HG03159 (cell line): Measurements from ENCODE around the gene PKNOX2.

Experiments
- ATAC-seq: cut with Tn5 transposase; IDR thresholded peaks from one replicate; pipeline ENCODE4 v1.9.1; 2021; ENCODE audit warnings: mild to moderate bottlenecking, moderate library complexity; ENCODE audit not compliant: unreplicated experiment

The PKNOX2 gene

DNA sequence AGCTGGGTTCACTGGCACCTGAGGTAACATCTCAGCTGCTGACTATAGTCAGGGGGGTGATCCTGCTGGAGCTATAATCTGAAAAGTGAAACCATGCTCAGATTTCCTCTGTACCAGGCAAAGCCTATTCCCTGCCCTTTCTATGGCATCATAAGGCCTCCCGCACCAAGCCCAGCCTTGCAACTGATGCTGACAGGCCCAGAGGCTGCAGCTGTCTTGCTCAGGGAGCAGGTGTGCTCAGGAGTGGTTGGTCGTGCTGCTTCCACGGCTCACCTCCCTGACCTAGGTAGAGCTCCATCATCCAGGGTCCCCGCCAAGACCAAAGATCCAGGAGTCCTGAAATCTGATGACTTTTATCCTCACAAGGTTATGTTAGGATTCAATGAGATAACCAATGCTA is 209.8 kb downstream of the PKNOX2 start:
- no peak for ATAC-seq

- ATAC-seq = no peak
These were observed 210.6 kb downstream of the PKNOX2 start for GRCh38 chr11:125375146-125375545.

- ATAC-seq = no peak
These were observed 211.6 kb downstream of the PKNOX2 start for GRCh38 chr11:125376117-125376516.

DNA sequence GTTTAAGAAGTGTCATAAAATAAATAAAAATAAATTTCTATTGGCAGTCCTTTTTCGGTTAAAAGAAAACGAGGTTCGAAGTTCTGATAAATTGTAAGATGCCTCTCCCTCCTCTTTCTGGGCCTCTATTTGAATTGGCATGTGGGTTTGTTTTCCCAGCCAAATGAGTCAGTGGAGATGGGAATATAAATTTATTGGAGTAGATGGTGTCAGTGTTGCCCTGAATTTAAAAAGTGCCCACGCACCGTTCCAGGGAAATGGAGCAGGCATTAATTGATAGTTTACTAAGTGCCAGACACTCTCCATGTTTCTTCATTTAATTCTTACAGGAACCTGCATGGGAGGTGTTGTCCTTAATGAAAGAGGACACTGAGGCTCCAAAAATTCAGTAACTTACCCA is 212.3 kb downstream of the PKNOX2 start:
- no peak for ATAC-seq

DNA sequence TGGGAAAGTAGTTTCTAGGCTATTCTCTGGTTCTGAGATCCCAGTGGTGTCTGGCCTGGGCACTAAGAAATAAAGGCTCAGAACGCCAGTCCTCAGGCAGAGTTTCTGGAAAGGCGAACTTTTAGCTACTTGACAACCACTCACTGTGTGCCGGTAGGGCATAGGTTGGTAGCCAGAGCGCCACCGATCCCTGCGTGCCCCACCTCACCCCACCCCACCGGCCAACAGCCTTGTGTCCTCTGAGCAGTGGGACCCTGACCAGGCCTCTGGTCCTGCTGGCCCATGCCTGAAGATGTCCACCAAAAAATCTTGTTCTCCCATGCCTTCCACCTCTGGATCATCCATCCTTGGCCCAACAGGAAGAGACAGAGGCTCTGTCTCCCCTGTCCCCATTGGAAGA is 213.5 kb downstream of the PKNOX2 start:
- ATAC-seq = no peak

DNA sequence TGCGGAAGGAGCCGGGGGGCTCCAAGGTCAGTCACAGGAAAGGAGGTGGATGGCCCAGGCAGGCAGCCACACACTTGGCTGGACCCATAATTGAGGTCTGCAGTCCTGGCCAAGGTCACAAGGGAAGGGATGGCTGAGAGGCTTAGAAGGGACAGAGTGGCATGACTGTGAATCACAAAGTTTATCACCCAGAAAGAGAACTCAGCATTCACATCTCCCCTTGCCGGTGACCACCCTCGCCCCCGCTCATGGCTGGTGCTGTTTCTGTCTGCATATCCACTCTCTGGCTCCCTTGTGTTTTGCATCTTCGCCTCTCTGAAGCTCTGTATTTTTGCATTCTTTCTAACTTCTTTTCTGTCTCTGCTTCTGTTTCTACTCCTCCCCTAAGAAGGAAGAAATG is 214.0 kb downstream of the PKNOX2 start:
- no peak for ATAC-seq

GRCh38 chr11:125379565-125379964 is 215.0 kb downstream of the PKNOX2 start:
- ATAC-seq = no peak

GRCh38 chr11:125379981-125380380 is 215.4 kb downstream of the PKNOX2 start:
- ATAC-seq = no peak

DNA sequence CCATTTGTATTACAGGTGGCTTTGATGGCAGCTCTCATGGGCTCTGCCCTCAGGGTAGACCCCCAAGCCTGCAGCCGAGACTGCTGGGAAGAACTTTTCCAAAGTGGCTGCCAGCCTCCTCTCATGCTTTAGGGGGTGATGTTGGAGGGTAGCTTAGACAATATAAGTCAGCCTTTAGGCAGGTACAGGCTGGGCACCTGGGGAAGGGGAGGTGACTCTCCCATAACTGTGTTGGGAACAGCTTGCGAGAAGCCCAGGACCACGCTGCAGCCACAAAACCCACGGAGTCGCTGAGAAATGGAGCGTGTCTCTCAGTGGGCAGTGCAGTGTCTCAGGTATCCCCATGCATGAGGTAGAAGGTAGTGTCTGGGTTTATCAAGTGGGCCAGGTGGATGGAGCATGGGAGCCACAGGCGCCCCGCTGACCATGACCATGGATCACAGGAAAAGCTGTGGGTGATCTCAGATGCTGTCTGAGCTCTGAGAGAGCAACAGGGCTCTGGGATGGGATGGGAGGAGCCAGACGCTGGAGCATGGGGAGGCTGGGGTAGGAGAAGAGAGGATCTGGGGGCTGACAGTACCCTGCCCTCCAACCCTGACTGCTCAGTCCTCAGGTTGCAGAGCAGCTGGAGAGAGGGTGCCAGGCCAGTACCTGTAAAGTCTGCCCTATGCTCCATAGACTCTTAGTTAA is 216.3 kb downstream of the PKNOX2 start:
- ATAC-seq = no peak

DNA sequence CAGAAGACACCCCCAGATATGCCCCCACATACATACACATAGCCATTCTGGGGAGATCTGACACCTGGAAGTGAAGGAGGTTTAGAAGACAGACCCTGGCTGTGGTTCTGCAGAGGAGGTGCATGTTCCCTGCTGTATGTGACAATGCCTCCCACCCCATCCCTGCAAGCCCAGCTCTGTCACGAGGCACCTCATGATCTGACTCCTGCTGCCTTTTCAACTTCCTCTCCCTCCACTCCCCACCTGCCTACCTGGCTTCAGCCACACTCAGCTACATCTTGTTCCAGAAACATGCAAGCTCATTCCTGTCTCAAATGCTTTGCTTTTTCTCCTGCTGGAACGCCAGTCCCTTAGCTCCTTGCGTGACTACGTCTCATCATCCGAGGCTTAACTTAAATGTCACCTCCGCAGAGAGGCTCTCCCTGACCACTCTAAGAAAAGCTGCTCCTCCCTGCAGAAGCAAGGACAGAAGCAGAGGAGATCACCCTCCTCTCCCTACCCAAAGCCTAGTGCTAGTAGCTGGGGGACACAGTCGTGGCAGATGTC is 217.0 kb downstream of the PKNOX2 start:
- no peak for ATAC-seq

GRCh38 chr11:125382314-125382791 is 217.8 kb downstream of the PKNOX2 start:
- no peak for ATAC-seq

GRCh38 chr11:125382822-125383221 is 218.3 kb downstream of the PKNOX2 start:
- no peak for ATAC-seq

DNA sequence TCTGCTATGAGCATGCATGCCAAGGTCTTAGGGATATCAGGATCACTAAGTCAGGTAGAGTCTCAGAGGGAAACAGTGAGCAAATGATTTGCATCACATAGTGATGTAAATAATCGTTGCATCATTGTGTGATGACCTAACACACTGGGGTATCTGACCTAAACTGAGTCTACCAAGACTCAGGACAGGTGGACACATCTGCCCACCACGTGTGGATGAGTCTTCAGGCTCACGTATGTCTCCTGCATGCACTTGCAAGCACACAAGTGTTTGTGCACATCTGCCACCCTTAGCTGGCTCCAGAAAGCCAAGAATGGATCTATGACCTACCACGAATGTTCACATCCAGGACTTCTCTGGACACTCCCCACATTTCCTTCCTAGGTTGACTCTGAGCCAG is 220.3 kb downstream of the PKNOX2 start:
- no peak for ATAC-seq

- no peak for ATAC-seq
These were observed 223.3 kb downstream of the PKNOX2 start for GRCh38 chr11:125387901-125388300.

GRCh38 chr11:125388611-125389010 is 224.1 kb downstream of the PKNOX2 start:
- no peak for ATAC-seq

GRCh38 chr11:125389339-125390166 is 225.0 kb downstream of the PKNOX2 start:
- no peak for ATAC-seq

GRCh38 chr11:125390946-125391345 is 226.4 kb downstream of the PKNOX2 start:
- ATAC-seq = no peak

GRCh38 chr11:125393331-125393730 is 228.8 kb downstream of the PKNOX2 start:
- ATAC-seq = no peak

DNA sequence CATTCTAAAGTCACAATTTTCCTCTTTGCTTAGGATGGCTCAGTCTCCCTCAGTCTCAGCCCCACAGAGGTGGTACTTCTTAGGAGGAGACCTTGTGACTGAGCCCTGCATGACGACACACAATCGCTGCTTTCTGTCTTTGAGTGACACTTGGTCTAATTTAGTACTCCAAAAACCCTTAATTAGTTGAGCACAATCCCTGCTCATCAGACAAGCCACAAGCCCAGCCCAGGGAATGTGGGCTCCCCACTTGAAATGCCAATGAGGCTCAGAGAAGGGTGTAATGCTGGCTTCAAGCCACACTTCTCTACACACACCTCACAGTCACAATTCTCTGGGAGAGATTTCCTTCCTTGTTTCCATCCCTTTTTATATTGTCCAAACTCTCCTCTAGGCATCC is 229.7 kb downstream of the PKNOX2 start:
- ATAC-seq = no peak

GRCh38 chr11:125397421-125397820 is 232.9 kb downstream of the PKNOX2 start:
- no peak for ATAC-seq

GRCh38 chr11:125398475-125398874 is 233.9 kb downstream of the PKNOX2 start:
- ATAC-seq = no peak
